ENCODE results near the gene NPAS3. TPM values are rescaled to one million over a fixed set of nuclear protein-coding genes. Genes with fewer than 3 reads are reported as not detected.

NPAS3 gene
- total RNA-seq, 1 experiment from 2014 or later = 0.36 TPM

DNA sequence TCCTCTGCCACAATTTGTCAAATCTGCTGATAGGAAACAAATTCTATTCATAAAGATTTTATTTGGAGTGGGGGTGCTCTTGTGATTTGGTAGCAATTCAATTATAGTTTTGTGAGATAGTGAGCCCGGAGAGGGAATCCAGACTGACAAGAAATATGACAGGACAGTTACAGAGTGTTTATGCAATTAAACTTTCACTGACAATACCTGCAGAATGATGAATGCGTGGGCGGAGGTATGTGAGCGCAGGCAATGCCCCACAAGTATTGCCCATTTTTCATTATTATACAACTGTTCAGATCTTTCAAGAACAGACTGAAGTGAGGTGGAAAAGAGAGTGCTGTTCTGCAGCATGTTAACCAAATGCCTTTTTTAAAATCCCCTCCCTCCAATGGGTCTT lies 753.2 kb downstream of the NPAS3 start:
- no peak for TF ChIP-seq EZH2 (IDR thresholded peaks at IDR 0.05; ENCODE audit: low read length, unreplicated experiment)
- TF ChIP-seq, protein P1, sequence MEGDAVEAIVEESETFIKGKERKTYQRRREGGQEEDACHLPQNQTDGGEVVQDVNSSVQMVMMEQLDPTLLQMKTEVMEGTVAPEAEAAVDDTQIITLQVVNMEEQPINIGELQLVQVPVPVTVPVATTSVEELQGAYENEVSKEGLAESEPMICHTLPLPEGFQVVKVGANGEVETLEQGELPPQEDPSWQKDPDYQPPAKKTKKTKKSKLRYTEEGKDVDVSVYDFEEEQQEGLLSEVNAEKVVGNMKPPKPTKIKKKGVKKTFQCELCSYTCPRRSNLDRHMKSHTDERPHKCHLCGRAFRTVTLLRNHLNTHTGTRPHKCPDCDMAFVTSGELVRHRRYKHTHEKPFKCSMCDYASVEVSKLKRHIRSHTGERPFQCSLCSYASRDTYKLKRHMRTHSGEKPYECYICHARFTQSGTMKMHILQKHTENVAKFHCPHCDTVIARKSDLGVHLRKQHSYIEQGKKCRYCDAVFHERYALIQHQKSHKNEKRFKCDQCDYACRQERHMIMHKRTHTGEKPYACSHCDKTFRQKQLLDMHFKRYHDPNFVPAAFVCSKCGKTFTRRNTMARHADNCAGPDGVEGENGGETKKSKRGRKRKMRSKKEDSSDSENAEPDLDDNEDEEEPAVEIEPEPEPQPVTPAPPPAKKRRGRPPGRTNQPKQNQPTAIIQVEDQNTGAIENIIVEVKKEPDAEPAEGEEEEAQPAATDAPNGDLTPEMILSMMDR (conservative IDR thresholded peaks at IDR 0.05; ENCODE audit: low read depth, low read length) = no peak
- TF ChIP-seq EZH2phosphoT487 (IDR thresholded peaks at IDR 0.05; ENCODE audit: borderline replicate concordance, low read length) = no peak
- H3K9ac ChIP-seq (ENCODE audit: low read length) = no peak overlapping the region
- intact Hi-C loops (cut with micrococcal nuclease) = no loop called here
- H3K9me3 ChIP-seq (ENCODE audit: low read length) = no peaks in the 10 kb centered on the region
- ChIA-PET CTCF (no interaction called here), POLR2A (ENCODE audit: unreplicated experiment) (no interaction called here)
- 0 out of 2 replicates have a peak overlapping the region, but pooled peaks have one; percentile 7 for H3K4me2 ChIP-seq (ENCODE audit: low read length)
- no peaks in the 10 kb centered on the region for H3K9me2 ChIP-seq (replicated peaks; ENCODE audit: low read length)
- H3K4me3 ChIP-seq (ENCODE audit: low read length) = no peak overlapping the region
- no TSS peak for BruUV-seq (replicated peaks)
- no peaks in the 10 kb centered on the region for H3K27me3 ChIP-seq (ENCODE audit: low read length)
- H3K36me3 ChIP-seq (ENCODE audit: low read depth, low read length) = no peaks in the 10 kb centered on the region
- no peaks in the 10 kb centered on the region for H4K20me1 ChIP-seq (ENCODE audit: low read length)
- H3K79me2 ChIP-seq (ENCODE audit: low read length) = no peaks in the 10 kb centered on the region
- H3F3A ChIP-seq (ENCODE audit: low read length, unreplicated experiment) = no peaks in the 10 kb centered on the region
- H3K27ac ChIP-seq (ENCODE audit: low read length) = no peak overlapping the region
- peaks cover 26% of the 10 kb centered on the region for H3K4me1 ChIP-seq (ENCODE audit: insufficient read depth, low read length)
- H2AFZ ChIP-seq (ENCODE audit: low read length) = no peak overlapping the region
- ATAC-seq = no peak
- peak; percentile 56 for DNase-seq

DNA sequence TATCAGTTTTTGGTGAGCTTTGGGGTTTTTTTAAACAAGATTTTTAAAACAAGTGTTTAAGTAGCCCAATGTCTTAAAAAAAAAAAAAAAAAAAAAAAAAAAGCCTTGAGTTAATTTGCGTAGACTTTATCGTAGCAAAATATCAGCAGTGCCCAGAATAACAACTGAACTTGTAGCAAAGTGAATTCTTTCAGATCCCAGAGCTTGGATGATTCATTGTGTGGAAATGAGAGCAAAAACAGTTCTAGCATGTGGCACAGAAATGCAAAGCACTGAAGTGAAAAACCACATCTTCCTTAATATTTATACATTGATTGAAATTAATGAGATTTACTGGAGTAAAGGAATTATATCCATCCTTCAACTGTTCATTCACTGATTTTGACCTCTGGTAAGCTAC lies 754.1 kb downstream of the NPAS3 start:
- Histone ChIP-seq H3K4me1 (ENCODE audit: insufficient read depth, low read length) (peaks cover 20% of the 10 kb centered on the region), H3K4me2 (ENCODE audit: low read length) (no peak overlapping the region), H4K20me1 (ENCODE audit: low read length) (no peaks in the 10 kb centered on the region), H3K79me2 (ENCODE audit: low read length) (no peaks in the 10 kb centered on the region), H3K36me3 (ENCODE audit: low read depth, low read length) (no peaks in the 10 kb centered on the region), H3K9me3 (ENCODE audit: low read length) (no peaks in the 10 kb centered on the region), H3F3A (ENCODE audit: low read length, unreplicated experiment) (no peaks in the 10 kb centered on the region), H3K27me3 (ENCODE audit: low read length) (no peaks in the 10 kb centered on the region), H2AFZ (ENCODE audit: low read length) (no peak overlapping the region), H3K4me3 (ENCODE audit: low read length) (no peak overlapping the region), H3K27ac (ENCODE audit: low read length) (no peak overlapping the region), H3K9ac (ENCODE audit: low read length) (no peak overlapping the region), H3K9me2 (replicated peaks; ENCODE audit: low read length) (no peaks in the 10 kb centered on the region)
- no peak for TF ChIP-seq EZH2phosphoT487 (IDR thresholded peaks at IDR 0.05; ENCODE audit: borderline replicate concordance, low read length)
- TF ChIP-seq, protein P1 (conservative IDR thresholded peaks at IDR 0.05; ENCODE audit: low read depth, low read length) = no peak
- no peak for TF ChIP-seq EZH2 (IDR thresholded peaks at IDR 0.05; ENCODE audit: low read length, unreplicated experiment)
- DNase-seq (peak; percentile 39), ATAC-seq (no peak)
- POLR2A ChIA-PET (ENCODE audit: unreplicated experiment) = no interaction called here
- CTCF ChIA-PET = no interaction called here
- no TSS peak for BruUV-seq (replicated peaks)
- intact Hi-C loops (cut with micrococcal nuclease) = no loop called here

DNA sequence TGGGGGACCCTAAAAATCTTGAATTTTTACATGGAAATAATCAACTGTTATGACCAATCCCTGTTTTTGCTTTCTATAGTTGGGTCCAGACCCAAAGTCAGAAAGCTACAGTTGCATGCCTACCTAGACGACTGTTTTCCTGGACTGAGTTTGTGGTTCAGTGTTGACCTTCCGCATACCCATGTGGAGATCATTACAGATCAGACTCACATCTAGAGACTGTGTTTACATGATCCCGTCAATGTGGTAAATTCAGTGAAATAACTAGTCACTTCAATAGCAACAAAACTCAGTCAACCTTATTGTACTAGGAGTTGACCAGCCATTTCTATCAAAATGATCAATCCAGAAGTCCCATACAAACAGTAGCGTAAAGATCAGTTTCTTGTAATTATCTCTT lies 754.6 kb downstream of the NPAS3 start:
- ATAC-seq = no peak
- Histone ChIP-seq H3K4me2 (ENCODE audit: low read length) (no peak overlapping the region), H3K9me3 (ENCODE audit: low read length) (no peaks in the 10 kb centered on the region), H3K4me1 (ENCODE audit: insufficient read depth, low read length) (peaks cover 20% of the 10 kb centered on the region), H3F3A (ENCODE audit: low read length, unreplicated experiment) (no peaks in the 10 kb centered on the region), H3K27ac (ENCODE audit: low read length) (no peak overlapping the region), H3K79me2 (ENCODE audit: low read length) (no peaks in the 10 kb centered on the region), H2AFZ (ENCODE audit: low read length) (no peak overlapping the region), H3K9me2 (replicated peaks; ENCODE audit: low read length) (no peaks in the 10 kb centered on the region), H3K4me3 (ENCODE audit: low read length) (no peak overlapping the region), H3K9ac (ENCODE audit: low read length) (no peak overlapping the region), H4K20me1 (ENCODE audit: low read length) (no peaks in the 10 kb centered on the region), H3K27me3 (ENCODE audit: low read length) (no peaks in the 10 kb centered on the region), H3K36me3 (ENCODE audit: low read depth, low read length) (no peaks in the 10 kb centered on the region)
- ChIA-PET CTCF (no interaction called here), POLR2A (ENCODE audit: unreplicated experiment) (no interaction called here)
- intact Hi-C loops (cut with micrococcal nuclease) = no loop called here
- TF ChIP-seq EZH2 (IDR thresholded peaks at IDR 0.05; ENCODE audit: low read length, unreplicated experiment) (no peak), EZH2phosphoT487 (IDR thresholded peaks at IDR 0.05; ENCODE audit: borderline replicate concordance, low read length) (no peak)
- TF ChIP-seq, protein P1 (conservative IDR thresholded peaks at IDR 0.05; ENCODE audit: low read depth, low read length) = no peak
- no TSS peak for BruUV-seq (replicated peaks)
- no peak for DNase-seq

Data from PC-3 (cell line).